ENCODE measurements around the gene CHRND. TPM values are rescaled to one million over a fixed set of nuclear protein-coding genes. Genes with fewer than 3 reads are reported as not detected.

CHRND gene
- total and polyA plus RNA-seq, 4 donors, result not detected

- no peak for TF ChIP-seq FOXA1 (IDR thresholded peaks at IDR 0.05)
- no peak for TF ChIP-seq TAF1 (conservative IDR thresholded peaks at IDR 0.05)
These were observed 497 bp downstream of the CHRND start (continued) for GRCh38 chr2:232526372-232526941.

DNA sequence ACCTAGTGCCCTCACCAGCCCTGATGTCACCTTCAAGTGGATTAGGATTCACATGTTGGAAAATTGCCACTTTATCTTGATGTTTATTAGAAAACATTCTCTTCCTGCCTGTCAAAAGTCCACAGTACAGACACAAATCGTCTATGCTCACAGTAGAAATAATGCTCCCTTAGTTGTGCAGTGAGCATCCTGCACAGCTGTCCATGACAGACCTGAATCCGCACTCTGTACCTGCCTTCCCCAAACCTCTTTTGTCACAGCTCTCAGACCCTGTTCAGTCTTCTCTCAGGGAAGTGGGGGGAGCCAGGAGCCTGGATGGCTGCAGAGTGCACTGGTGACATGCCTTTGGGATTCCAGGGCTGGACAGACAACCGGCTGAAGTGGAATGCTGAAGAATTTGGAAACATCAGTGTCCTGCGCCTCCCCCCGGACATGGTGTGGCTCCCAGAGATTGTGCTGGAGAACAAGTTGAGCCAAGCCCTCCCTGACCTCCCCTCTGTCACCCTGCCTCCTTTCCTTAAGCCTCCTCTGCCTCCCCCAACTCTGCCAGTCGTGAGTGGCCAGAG, 2.0 kb downstream of the CHRND start:
- H3K9me3 ChIP-seq (ENCODE audit: control insufficient read depth in 4 of 4, low read length in 3 of 4), result no peaks in the 10 kb centered on the region
- 75% methylated on average over 6 of the region's 6 CpGs for WGBS
- H3K27me3 ChIP-seq (ENCODE audit: control insufficient read depth in 4 of 4, insufficient read depth in 4 of 4, low read length in 3 of 4), result peaks cover 0 to 10% (median 5%) of the 10 kb centered on the region in 4 donors
- H3K9ac ChIP-seq (ENCODE audit: low read depth in 1 of 2, low read length in 2 of 2), result no peak overlapping the region
- no peak for TF ChIP-seq YY1 (IDR thresholded peaks at IDR 0.05)
- TF ChIP-seq EGR1 (IDR thresholded peaks at IDR 0.05; ENCODE audit: low read depth in 2 of 2), result no peak
- TF ChIP-seq, protein P1, sequence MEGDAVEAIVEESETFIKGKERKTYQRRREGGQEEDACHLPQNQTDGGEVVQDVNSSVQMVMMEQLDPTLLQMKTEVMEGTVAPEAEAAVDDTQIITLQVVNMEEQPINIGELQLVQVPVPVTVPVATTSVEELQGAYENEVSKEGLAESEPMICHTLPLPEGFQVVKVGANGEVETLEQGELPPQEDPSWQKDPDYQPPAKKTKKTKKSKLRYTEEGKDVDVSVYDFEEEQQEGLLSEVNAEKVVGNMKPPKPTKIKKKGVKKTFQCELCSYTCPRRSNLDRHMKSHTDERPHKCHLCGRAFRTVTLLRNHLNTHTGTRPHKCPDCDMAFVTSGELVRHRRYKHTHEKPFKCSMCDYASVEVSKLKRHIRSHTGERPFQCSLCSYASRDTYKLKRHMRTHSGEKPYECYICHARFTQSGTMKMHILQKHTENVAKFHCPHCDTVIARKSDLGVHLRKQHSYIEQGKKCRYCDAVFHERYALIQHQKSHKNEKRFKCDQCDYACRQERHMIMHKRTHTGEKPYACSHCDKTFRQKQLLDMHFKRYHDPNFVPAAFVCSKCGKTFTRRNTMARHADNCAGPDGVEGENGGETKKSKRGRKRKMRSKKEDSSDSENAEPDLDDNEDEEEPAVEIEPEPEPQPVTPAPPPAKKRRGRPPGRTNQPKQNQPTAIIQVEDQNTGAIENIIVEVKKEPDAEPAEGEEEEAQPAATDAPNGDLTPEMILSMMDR (IDR thresholded peaks at IDR 0.05; ENCODE audit: low read depth, low read length, missing input control), result no peak
- no peak for TF ChIP-seq GABPA (IDR thresholded peaks at IDR 0.05 in 1 of 2, conservative IDR thresholded peaks at IDR 0.05 in 1 of 2)
- TF ChIP-seq, protein P2, sequence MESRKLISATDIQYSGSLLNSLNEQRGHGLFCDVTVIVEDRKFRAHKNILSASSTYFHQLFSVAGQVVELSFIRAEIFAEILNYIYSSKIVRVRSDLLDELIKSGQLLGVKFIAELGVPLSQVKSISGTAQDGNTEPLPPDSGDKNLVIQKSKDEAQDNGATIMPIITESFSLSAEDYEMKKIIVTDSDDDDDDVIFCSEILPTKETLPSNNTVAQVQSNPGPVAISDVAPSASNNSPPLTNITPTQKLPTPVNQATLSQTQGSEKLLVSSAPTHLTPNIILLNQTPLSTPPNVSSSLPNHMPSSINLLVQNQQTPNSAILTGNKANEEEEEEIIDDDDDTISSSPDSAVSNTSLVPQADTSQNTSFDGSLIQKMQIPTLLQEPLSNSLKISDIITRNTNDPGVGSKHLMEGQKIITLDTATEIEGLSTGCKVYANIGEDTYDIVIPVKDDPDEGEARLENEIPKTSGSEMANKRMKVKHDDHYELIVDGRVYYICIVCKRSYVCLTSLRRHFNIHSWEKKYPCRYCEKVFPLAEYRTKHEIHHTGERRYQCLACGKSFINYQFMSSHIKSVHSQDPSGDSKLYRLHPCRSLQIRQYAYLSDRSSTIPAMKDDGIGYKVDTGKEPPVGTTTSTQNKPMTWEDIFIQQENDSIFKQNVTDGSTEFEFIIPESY (IDR thresholded peaks at IDR 0.05), result no peak
- TF ChIP-seq RXRA (IDR thresholded peaks at IDR 0.05), result no peak
- no peak for TF ChIP-seq RAD21 (IDR thresholded peaks at IDR 0.05)
- no peak for TF ChIP-seq HNF4A (conservative IDR thresholded peaks at IDR 0.05)
- TF ChIP-seq JUND (IDR thresholded peaks at IDR 0.05), result no peak
- TF ChIP-seq, protein P3, sequence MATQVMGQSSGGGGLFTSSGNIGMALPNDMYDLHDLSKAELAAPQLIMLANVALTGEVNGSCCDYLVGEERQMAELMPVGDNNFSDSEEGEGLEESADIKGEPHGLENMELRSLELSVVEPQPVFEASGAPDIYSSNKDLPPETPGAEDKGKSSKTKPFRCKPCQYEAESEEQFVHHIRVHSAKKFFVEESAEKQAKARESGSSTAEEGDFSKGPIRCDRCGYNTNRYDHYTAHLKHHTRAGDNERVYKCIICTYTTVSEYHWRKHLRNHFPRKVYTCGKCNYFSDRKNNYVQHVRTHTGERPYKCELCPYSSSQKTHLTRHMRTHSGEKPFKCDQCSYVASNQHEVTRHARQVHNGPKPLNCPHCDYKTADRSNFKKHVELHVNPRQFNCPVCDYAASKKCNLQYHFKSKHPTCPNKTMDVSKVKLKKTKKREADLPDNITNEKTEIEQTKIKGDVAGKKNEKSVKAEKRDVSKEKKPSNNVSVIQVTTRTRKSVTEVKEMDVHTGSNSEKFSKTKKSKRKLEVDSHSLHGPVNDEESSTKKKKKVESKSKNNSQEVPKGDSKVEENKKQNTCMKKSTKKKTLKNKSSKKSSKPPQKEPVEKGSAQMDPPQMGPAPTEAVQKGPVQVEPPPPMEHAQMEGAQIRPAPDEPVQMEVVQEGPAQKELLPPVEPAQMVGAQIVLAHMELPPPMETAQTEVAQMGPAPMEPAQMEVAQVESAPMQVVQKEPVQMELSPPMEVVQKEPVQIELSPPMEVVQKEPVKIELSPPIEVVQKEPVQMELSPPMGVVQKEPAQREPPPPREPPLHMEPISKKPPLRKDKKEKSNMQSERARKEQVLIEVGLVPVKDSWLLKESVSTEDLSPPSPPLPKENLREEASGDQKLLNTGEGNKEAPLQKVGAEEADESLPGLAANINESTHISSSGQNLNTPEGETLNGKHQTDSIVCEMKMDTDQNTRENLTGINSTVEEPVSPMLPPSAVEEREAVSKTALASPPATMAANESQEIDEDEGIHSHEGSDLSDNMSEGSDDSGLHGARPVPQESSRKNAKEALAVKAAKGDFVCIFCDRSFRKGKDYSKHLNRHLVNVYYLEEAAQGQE (IDR thresholded peaks at IDR 0.05), result no peak
- TF ChIP-seq ATF3 (IDR thresholded peaks at IDR 0.05), result no peak
- TF ChIP-seq FOXA1 (IDR thresholded peaks at IDR 0.05), result no peak
- no peak for TF ChIP-seq TAF1 (conservative IDR thresholded peaks at IDR 0.05)
- no peak for TF ChIP-seq FOXA2 (IDR thresholded peaks at IDR 0.05)
- TF ChIP-seq HNF4G (IDR thresholded peaks at IDR 0.05), result no peak
- TF ChIP-seq, protein P4, sequence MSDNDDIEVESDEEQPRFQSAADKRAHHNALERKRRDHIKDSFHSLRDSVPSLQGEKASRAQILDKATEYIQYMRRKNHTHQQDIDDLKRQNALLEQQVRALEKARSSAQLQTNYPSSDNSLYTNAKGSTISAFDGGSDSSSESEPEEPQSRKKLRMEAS (IDR thresholded peaks at IDR 0.05), result no peak
- TF ChIP-seq NR2F2 (IDR thresholded peaks at IDR 0.05), result no peak
- TF ChIP-seq SP1 (IDR thresholded peaks at IDR 0.05), result no peak
- H3K36me3 ChIP-seq (ENCODE audit: control insufficient read depth in 4 of 4, insufficient read depth in 3 of 4, low read depth in 1 of 4, low read length in 3 of 4), result no peaks in the 10 kb centered on the region
- no peak overlapping the region for H3K27ac ChIP-seq (ENCODE audit: low read depth in 1 of 2, low read length in 2 of 2)
- H3K4me1 ChIP-seq (ENCODE audit: control insufficient read depth in 4 of 4, insufficient read depth in 4 of 4, low read length in 3 of 4), result peaks cover 5 to 12% (median 9%) of the 10 kb centered on the region in 4 donors
- DNase-seq (ENCODE audit: low spot score), result no peak
- no peak overlapping the region for H3K4me3 ChIP-seq (ENCODE audit: low read depth in 1 of 3, low read length in 3 of 3)

All from liver (tissue), 9 donors.